MM.1S (cell line): ENCODE data around the gene STX3.

Source experiments
- DNase-seq: peaks from one replicate; pipeline ENCODE4 v3.0.0-alpha.2; 2015
- H2AFZ ChIP-seq: fragments of 300-600 bp; sonication (generic); 2 replicates; pipeline ENCODE4 v1.6.0; 2016; ENCODE audit warnings: antibody characterized with exemption, low read length
- H3F3A ChIP-seq: fragments of 300-600 bp; sonication (generic); 2 replicates; pipeline ENCODE4 v1.6.1; 2016; ENCODE audit warnings: mild to moderate bottlenecking, antibody characterized with exemption, low read length, moderate library complexity, mixed read lengths; ENCODE audit not compliant: insufficient read depth
- H3K27ac ChIP-seq: fragments of 300-600 bp; sonication (generic); 2 replicates; pipeline ENCODE4 v1.5.1; 2016; ENCODE audit warnings: mild to moderate bottlenecking, low read length
- H3K27me3 ChIP-seq: fragments of 300-600 bp; sonication (generic); replicated peaks from 2 replicates; pipeline ENCODE4 v1.6.0; 2016; ENCODE audit warnings: low read length; ENCODE audit not compliant: insufficient read depth
- H3K36me3 ChIP-seq: fragments of 300-600 bp; sonication (generic); replicated peaks from 2 replicates; pipeline ENCODE4 v1.6.1; 2016; ENCODE audit warnings: mild to moderate bottlenecking, low read length, mixed read lengths; ENCODE audit not compliant: insufficient read depth
- H3K4me1 ChIP-seq: fragments of 300-600 bp; sonication (generic); 2 replicates; pipeline ENCODE4 v1.6.1; 2016; ENCODE audit warnings: low read length, mixed read lengths
- H3K4me2 ChIP-seq: fragments of 300-600 bp; sonication (generic); 2 replicates; pipeline ENCODE4 v1.6.0; 2016; ENCODE audit warnings: low read depth, low read length
- H3K4me3 ChIP-seq: fragments of 300-600 bp; sonication (generic); 2 replicates; pipeline ENCODE4 v1.5.1; 2016; ENCODE audit warnings: low read length, mixed read lengths
- H3K79me2 ChIP-seq: fragments of 300-600 bp; sonication (generic); 2 replicates; pipeline ENCODE4 v1.6.1; 2016; ENCODE audit warnings: mixed run types, low read length, mixed read lengths
- H3K9ac ChIP-seq: fragments of 300-600 bp; sonication (generic); 2 replicates; pipeline ENCODE4 v1.6.1; 2016; ENCODE audit warnings: low read length, mixed read lengths
- H3K9me2 ChIP-seq: fragments of 300-600 bp; sonication (generic); replicated peaks from 2 replicates; pipeline ENCODE4 v1.6.1; 2016; ENCODE audit warnings: mild to moderate bottlenecking, low read length, mixed read lengths; ENCODE audit not compliant: insufficient read depth
- H3K9me3 ChIP-seq: fragments of 300-600 bp; sonication (generic); replicated peaks from 2 replicates; pipeline ENCODE4 v1.6.1; 2016; ENCODE audit warnings: mild to moderate bottlenecking, low read length, mixed read lengths; ENCODE audit not compliant: insufficient read depth
- H4K20me1 ChIP-seq: fragments of 300-600 bp; sonication (generic); 2 replicates; pipeline ENCODE4 v1.6.1; 2016; ENCODE audit warnings: mild to moderate bottlenecking, low read length, moderate library complexity, mixed read lengths; ENCODE audit not compliant: insufficient read depth
- CTCF ChIP-seq: fragments of 300-600 bp; sonication (generic); IDR thresholded peaks from 2 replicates; pipeline ENCODE4 v1.5.1; 2016; ENCODE audit warnings: antibody characterized with exemption, low read length, mixed read lengths
- EZH2 ChIP-seq: fragments of 300-600 bp; sonication (generic); optimal IDR thresholded peaks from 2 replicates; pipeline ENCODE3; 2017; ENCODE audit warnings: low read depth, mild to moderate bottlenecking, antibody characterized with exemption, low read length, mixed read lengths
- EZH2phosphoT487 ChIP-seq: fragments of 300-600 bp; sonication (generic); IDR thresholded peaks from 2 replicates; pipeline ENCODE4 v1.6.1; 2018; ENCODE audit warnings: antibody characterized with exemption, low read length

The STX3 gene

GRCh38 chr11:59765068-59765735, 10.0 kb downstream of the STX3 start:
- H3K9me2 ChIP-seq: no peaks in the 10 kb centered on the region
- H3K27me3 ChIP-seq: no peaks in the 10 kb centered on the region
- TF ChIP-seq CTCF (no peak), EZH2 (no peak), EZH2phosphoT487 (no peak)
- H3K27ac ChIP-seq: no peak overlapping the region
- H2AFZ ChIP-seq: no peak overlapping the region
- H3K36me3 ChIP-seq: no peaks in the 10 kb centered on the region
- H3K9me3 ChIP-seq: no peaks in the 10 kb centered on the region
- H4K20me1 ChIP-seq: no peaks in the 10 kb centered on the region
- no peaks in the 10 kb centered on the region for H3F3A ChIP-seq
- no peak overlapping the region for H3K4me3 ChIP-seq
- H3K4me1 ChIP-seq: no peaks in the 10 kb centered on the region
- no peak overlapping the region for H3K4me2 ChIP-seq
- DNase-seq: no peak
- peaks cover 90% of the 10 kb centered on the region for H3K79me2 ChIP-seq
- no peak overlapping the region for H3K9ac ChIP-seq

DNA sequence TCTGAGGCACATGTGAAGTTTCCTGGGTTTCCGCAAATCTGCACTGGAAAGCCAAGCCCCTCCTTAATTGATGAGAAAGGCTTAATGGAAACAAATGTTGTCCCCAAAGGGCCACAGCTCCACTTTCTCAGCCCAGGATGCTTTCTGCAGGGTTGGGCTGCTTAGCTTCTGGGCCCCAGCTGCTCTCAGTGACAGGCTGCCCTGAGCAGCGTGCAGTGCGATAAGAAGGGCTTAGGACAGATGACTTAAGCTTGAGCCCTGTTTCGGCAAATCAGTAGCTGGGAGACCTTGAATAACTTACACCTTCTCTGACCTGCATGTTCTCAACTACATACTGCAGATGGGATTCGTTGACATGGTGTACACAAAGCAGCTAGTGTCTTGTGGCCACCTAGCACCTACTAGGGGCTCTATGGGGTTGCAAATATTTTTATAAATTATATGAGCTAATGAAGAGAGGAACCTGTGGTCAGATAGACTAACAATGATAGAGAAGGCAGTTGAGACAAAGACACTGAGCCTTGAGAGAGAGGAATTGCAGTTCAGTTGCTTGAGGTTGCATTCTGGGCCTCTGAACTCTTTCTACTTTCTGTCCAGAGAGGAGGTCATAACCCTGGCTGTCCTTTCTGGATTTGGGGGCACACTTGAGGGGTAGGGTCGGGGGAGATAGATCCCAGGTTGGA, 11.5 kb downstream of the STX3 start:
- Histone ChIP-seq H3K27ac (no peak overlapping the region), H3K9me3 (no peaks in the 10 kb centered on the region), H3K79me2 (peaks cover 87% of the 10 kb centered on the region), H3K9ac (no peak overlapping the region), H2AFZ (no peak overlapping the region), H3K27me3 (no peaks in the 10 kb centered on the region), H3K4me3 (no peak overlapping the region), H4K20me1 (no peaks in the 10 kb centered on the region), H3K36me3 (no peaks in the 10 kb centered on the region), H3K4me2 (no peak overlapping the region), H3K9me2 (no peaks in the 10 kb centered on the region), H3K4me1 (no peaks in the 10 kb centered on the region), H3F3A (no peaks in the 10 kb centered on the region)
- TF ChIP-seq EZH2 (no peak), CTCF (no peak), EZH2phosphoT487 (no peak)
- no peak for DNase-seq

DNA sequence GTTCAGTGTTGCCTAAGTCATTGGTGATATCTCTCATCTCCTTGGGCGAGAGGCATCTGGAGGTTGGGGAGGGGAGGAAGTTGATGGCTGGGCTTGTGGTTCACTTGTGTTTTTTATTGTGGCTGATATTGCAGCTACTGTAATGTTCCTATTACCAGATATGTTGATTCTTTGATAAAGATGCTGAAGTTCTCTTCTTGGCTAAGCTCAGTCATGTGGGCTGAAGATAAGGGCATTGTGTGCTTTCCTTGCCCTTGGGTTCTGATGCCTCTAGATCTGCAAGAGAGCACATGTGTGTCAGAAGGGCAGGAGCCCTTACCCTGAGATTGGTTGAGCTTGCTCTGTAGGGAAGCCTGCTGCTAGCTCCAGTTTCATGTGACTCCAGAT, 12.0 kb downstream of the STX3 start:
- Histone ChIP-seq H3K9me2 (no peaks in the 10 kb centered on the region), H3K36me3 (no peaks in the 10 kb centered on the region), H3K4me3 (no peak overlapping the region), H4K20me1 (no peaks in the 10 kb centered on the region), H3K4me1 (no peaks in the 10 kb centered on the region), H3K79me2 (peaks cover 83% of the 10 kb centered on the region), H3F3A (no peaks in the 10 kb centered on the region), H3K27me3 (no peaks in the 10 kb centered on the region), H3K27ac (no peak overlapping the region), H2AFZ (no peak overlapping the region), H3K4me2 (no peak overlapping the region), H3K9me3 (no peaks in the 10 kb centered on the region), H3K9ac (no peak overlapping the region)
- TF ChIP-seq EZH2phosphoT487 (no peak), EZH2 (no peak), CTCF (no peak)
- DNase-seq: no peak
